Astrocyte (in vitro differentiated cells and primary cell): ENCODE measurements around the gene ZNF37A.

Experiments used
- CTCF ChIP-seq: IDR thresholded peaks from 2 replicates; pipeline ENCODE4 v1.5.1; 2011; ENCODE audit warnings: low read depth, mild to moderate bottlenecking, inconsistent platforms, low read length, moderate library complexity; ENCODE audit not compliant: insufficient read depth
- EZH2 ChIP-seq: IDR thresholded peaks from 2 replicates; pipeline ENCODE4 v1.6.1; 2012; ENCODE audit warnings: mild to moderate bottlenecking, low read length, inconsistent platforms; ENCODE audit not compliant: insufficient read depth

DNA sequence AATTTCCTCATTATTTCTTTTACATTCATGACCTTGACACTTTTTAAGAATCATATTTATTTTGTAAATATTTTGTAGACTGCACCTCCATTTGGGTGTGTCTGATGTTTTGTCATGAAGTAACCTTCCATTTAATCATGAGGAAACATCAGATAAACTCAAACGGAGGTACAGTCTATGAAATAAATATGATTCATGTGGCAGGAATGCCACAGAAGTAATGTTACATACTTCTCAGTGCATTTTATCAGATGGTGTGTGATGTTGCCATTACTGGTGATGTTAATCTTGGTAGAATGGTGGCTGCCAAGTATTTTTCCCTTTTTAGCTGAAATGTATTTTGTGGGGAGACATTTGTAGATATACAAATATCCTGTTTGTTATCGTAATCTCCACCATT lies 64.9 kb downstream of the ZNF37A start:
- no peak for TF ChIP-seq CTCF
- TF ChIP-seq EZH2: no peak
